DND-41 (cell line): ENCODE measurements around the gene EFCAB9.

Source experiments
- ATAC-seq: fragments of 200-7000 bp; cut with Tn5 transposase; 3 replicates; pipeline ENCODE4 v1.9.1; 2021; ENCODE audit warnings: low read depth; ENCODE audit not compliant: insufficient read depth
- DNase-seq: peaks from one replicate; pipeline ENCODE4 v3.0.0-alpha.2; 2020
- H2AFZ ChIP-seq: 2 replicates; pipeline ENCODE4 v1.6.0; 2012; ENCODE audit warnings: low read depth, low read length
- H3K27ac ChIP-seq: 2 replicates; pipeline ENCODE4 v1.5.1; 2012; ENCODE audit warnings: low read length, inconsistent platforms
- H3K27me3 ChIP-seq: fragments of 200-600 bp; sonication (generic); 2 replicates; pipeline ENCODE4 v1.6.0; 2012; ENCODE audit warnings: low read length, mild to moderate bottlenecking, inconsistent platforms; ENCODE audit not compliant: insufficient read depth, poor library complexity
- H3K36me3 ChIP-seq: 2 replicates; pipeline ENCODE4 v1.5.1; 2012; ENCODE audit warnings: low read length, inconsistent platforms; ENCODE audit not compliant: insufficient read depth
- H3K4me1 ChIP-seq: 2 replicates; pipeline ENCODE4 v1.5.1; 2012; ENCODE audit warnings: mild to moderate bottlenecking, low read length; ENCODE audit not compliant: insufficient read depth
- H3K4me2 ChIP-seq: 2 replicates; pipeline ENCODE4 v1.6.0; 2012; ENCODE audit warnings: mild to moderate bottlenecking, moderate library complexity, low read length, inconsistent platforms; ENCODE audit not compliant: insufficient read depth
- H3K4me3 ChIP-seq, 2 experiments: fragments of 200-600 bp in 1 of 2; shearing (Covaris generic) in 1 of 2; 2 replicates each; pipeline ENCODE4 v1.5.1; 2012 to 2016; ENCODE audit warnings: inconsistent platforms in 2 of 2, low read length in 2 of 2, mild to moderate bottlenecking in 2 of 2, low read depth in 1 of 2, moderate library complexity in 1 of 2
- H3K79me2 ChIP-seq: 2 replicates; pipeline ENCODE4 v1.6.0; 2012; ENCODE audit warnings: low read length, inconsistent platforms; ENCODE audit not compliant: insufficient read depth
- H3K9ac ChIP-seq: 2 replicates; pipeline ENCODE4 v1.6.0; 2012; ENCODE audit warnings: low read depth, mild to moderate bottlenecking, inconsistent platforms, low read length, moderate library complexity
- H3K9me3 ChIP-seq: 2 replicates; pipeline ENCODE4 v1.5.1; 2012; ENCODE audit warnings: low read length, moderate library complexity, mild to moderate bottlenecking, inconsistent platforms; ENCODE audit not compliant: insufficient read depth, severe bottlenecking
- H4K20me1 ChIP-seq: 2 replicates; pipeline ENCODE4 v1.6.0; 2012; ENCODE audit warnings: low read length; ENCODE audit not compliant: insufficient read depth
- EZH2 ChIP-seq: IDR thresholded peaks from 3 replicates; pipeline ENCODE4 v1.6.1; 2012; ENCODE audit warnings: borderline replicate concordance, low read depth, mild to moderate bottlenecking, moderate library complexity, low read length, inconsistent platforms; ENCODE audit not compliant: severe bottlenecking
- TF ChIP-seq, protein P1 (sequence below): IDR thresholded peaks from 2 replicates; pipeline ENCODE4 v1.5.1; 2012; ENCODE audit warnings: borderline replicate concordance, low read length, moderate library complexity, mild to moderate bottlenecking; ENCODE audit not compliant: poor library complexity, severe bottlenecking; ENCODE audit errors: extremely low read depth

EFCAB9 gene

DNA sequence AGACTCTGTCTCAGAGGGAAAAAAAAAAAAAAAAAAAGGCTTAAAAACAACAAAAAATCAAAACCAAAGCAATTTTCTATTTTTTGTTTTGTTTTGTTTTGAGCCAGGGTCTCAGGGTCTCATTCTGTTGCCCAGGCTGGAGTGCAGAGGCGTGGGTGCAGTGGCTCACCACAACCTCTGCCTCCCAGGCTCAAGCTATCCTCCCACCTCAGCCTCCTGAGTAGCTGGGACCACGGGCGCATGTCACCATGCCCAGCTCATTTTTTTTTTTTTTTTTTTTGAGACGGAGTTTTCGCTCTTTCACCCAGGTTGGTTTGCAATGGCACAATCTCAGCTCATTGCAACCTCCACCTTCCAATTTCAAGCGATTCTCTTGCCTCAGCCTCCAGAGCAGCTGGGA, 11.7 kb upstream of the EFCAB9 start:
- no peak overlapping the region for H3K27ac ChIP-seq
- H3K4me3 ChIP-seq, result no peak overlapping the region
- ATAC-seq (no peak), DNase-seq (no peak)
- H3K4me2 ChIP-seq, result no peak overlapping the region
- H3K36me3 ChIP-seq, result peaks cover 2% of the 10 kb centered on the region; the same call in 1 of the 2 replicates
- no peak overlapping the region for H3K9ac ChIP-seq
- no peak overlapping the region for H2AFZ ChIP-seq
- TF ChIP-seq, protein P1, sequence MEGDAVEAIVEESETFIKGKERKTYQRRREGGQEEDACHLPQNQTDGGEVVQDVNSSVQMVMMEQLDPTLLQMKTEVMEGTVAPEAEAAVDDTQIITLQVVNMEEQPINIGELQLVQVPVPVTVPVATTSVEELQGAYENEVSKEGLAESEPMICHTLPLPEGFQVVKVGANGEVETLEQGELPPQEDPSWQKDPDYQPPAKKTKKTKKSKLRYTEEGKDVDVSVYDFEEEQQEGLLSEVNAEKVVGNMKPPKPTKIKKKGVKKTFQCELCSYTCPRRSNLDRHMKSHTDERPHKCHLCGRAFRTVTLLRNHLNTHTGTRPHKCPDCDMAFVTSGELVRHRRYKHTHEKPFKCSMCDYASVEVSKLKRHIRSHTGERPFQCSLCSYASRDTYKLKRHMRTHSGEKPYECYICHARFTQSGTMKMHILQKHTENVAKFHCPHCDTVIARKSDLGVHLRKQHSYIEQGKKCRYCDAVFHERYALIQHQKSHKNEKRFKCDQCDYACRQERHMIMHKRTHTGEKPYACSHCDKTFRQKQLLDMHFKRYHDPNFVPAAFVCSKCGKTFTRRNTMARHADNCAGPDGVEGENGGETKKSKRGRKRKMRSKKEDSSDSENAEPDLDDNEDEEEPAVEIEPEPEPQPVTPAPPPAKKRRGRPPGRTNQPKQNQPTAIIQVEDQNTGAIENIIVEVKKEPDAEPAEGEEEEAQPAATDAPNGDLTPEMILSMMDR, result no peak
- no peak for TF ChIP-seq EZH2
- no peaks in the 10 kb centered on the region for H3K9me3 ChIP-seq
- no peaks in the 10 kb centered on the region for H3K27me3 ChIP-seq
- H4K20me1 ChIP-seq, result peaks cover 22% of the 10 kb centered on the region
- peaks cover 24% of the 10 kb centered on the region for H3K4me1 ChIP-seq
- peaks cover 75% of the 10 kb centered on the region for H3K79me2 ChIP-seq

GRCh38 chr5:172183881-172184280, 10.1 kb upstream of the EFCAB9 start:
- Histone ChIP-seq H3K4me2 (no peak overlapping the region), H3K27me3 (peaks cover 2% of the 10 kb centered on the region), H3K9me3 (no peaks in the 10 kb centered on the region), H4K20me1 (peaks cover 24% of the 10 kb centered on the region), H3K9ac (no peak overlapping the region), H3K4me1 (peaks cover 32% of the 10 kb centered on the region), H3K27ac (0 out of 2 replicates have a peak overlapping the region, but pooled peaks have one; percentile 30), H3K79me2 (peaks cover 70% of the 10 kb centered on the region), H3K4me3 (no peak overlapping the region), H2AFZ (no peak overlapping the region), H3K36me3 (peaks cover 5% of the 10 kb centered on the region; the same call in 1 of the 2 replicates)
- no peak for DNase-seq
- TF ChIP-seq EZH2, result no peak
- TF ChIP-seq, protein P1, result no peak
- ATAC-seq, result no peak

GRCh38 chr5:172185096-172185461, 8.9 kb upstream of the EFCAB9 start:
- H3K27ac ChIP-seq, result no peak overlapping the region
- H2AFZ ChIP-seq, result no peak overlapping the region
- peaks cover 24% of the 10 kb centered on the region for H4K20me1 ChIP-seq
- no peak for DNase-seq
- H3K36me3 ChIP-seq, result peaks cover 5% of the 10 kb centered on the region; the same call in 1 of the 2 replicates
- no peak overlapping the region for H3K4me2 ChIP-seq
- peaks cover 34% of the 10 kb centered on the region for H3K4me1 ChIP-seq
- H3K9me3 ChIP-seq, result no peaks in the 10 kb centered on the region
- H3K9ac ChIP-seq, result no peak overlapping the region
- H3K79me2 ChIP-seq, result peaks cover 61% of the 10 kb centered on the region
- no peak for TF ChIP-seq EZH2
- TF ChIP-seq, protein P1, result no peak
- peaks cover 6% of the 10 kb centered on the region for H3K27me3 ChIP-seq
- H3K4me3 ChIP-seq, result no peak overlapping the region
- no peak for ATAC-seq
